T-helper 17 cell (primary cell): ENCODE results near the gene RRP15. TPM values are rescaled to one million over a fixed set of nuclear protein-coding genes. Genes with fewer than 3 reads are reported as not detected.

ENCODE experiments used
- ATAC-seq: fragments of 150-1000 bp; cut with Tn5 transposase; 2 replicates; pipeline ENCODE4 v1.10.0; 2021; ENCODE audit warnings: mild to moderate bottlenecking, moderate library complexity
- DNase-seq, 3 donors: peaks; one replicate each; pipeline versions ENCODE4 v3.0.0 to v3.0.0-alpha.2; 2020 to 2021
- H3K9me3 ChIP-seq: one replicate; pipeline ENCODE4 v1.7.0; 2013; ENCODE audit warnings: low read length, mild to moderate bottlenecking; ENCODE audit not compliant: control insufficient read depth, poor library complexity, severe bottlenecking
- H3K27ac Mint-ChIP-seq: one replicate; pipeline ENCODE4 v1.8.0; 2022; ENCODE audit warnings: mild to moderate bottlenecking, moderate library complexity, mixed read lengths
- H3K27me3 Mint-ChIP-seq: one replicate; pipeline ENCODE4 v1.8.0; 2022; ENCODE audit warnings: mixed read lengths
- H3K36me3 Mint-ChIP-seq: one replicate; pipeline ENCODE4 v1.8.0; 2022; ENCODE audit warnings: low read depth, mixed read lengths
- H3K4me1 Mint-ChIP-seq: one replicate; pipeline ENCODE4 v1.8.0; 2022; ENCODE audit warnings: mild to moderate bottlenecking, mixed read lengths
- H3K4me3 Mint-ChIP-seq: one replicate; pipeline ENCODE4 v1.8.0; 2022; ENCODE audit warnings: mild to moderate bottlenecking, moderate library complexity, mixed read lengths
- total RNA-seq, 4 donors: library from RNA in 2 of 4; stranded (reverse) in 2 of 4; gene quantifications; one replicate each; pipeline ENCODE4 v1.2.3 and lab custom pipeline; 2022 to 2026

RRP15 gene
- total RNA-seq, 2 donors from 2014 or later, result 13.7 to 21.9 TPM

DNA sequence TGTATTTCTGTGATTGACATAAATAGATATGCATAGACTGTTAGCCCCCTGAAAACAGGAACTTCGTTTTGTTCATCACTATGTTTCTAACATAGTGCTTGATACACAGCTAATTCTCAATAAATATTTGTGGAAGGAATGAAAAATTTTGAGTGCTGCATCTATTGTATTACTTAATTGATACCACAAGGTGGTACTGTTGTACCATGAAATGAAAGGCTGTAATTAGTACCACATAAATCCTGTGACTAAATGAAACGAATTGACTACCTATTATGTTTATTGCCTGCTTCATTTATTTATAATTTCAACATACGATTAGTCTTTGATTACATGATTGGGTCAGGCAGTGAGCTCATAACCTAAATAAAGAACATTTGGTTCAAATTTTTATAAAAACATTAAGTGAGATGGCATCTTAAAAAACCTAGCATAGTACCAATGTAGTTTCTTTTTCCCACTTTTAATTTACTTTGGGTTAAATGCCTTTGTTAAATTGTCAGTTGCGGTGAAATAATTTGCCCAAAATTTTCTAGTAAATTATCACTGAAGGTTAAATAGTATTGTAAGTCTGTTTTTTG lies 45.0 kb downstream of the RRP15 start:
- H3K36me3 Mint-ChIP-seq, result peaks cover 4% of the 10 kb centered on the region
- H3K4me1 Mint-ChIP-seq, result peaks cover 3% of the 10 kb centered on the region
- no peak for DNase-seq

DNA sequence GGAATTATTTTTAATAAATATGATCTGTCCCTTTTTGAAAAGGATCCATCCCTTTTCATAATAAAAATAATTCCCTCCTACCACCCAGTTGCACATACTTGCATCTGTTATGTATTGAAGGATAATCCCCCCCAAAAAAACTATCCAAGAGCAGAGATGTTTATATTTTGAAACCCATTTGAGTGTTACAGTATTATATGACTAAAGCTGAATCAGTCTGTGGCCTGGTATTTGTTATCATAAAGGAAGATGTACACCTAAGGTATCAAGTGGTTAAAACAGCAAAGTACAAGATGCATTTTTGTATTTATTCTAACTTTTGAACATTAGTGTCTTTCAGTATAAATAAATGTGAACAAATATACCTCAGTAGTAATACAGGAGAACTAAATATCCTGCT lies 47.3 kb downstream of the RRP15 start:
- H3K36me3 Mint-ChIP-seq, result peaks cover 2% of the 10 kb centered on the region
- peaks cover 2% of the 10 kb centered on the region for H3K4me1 Mint-ChIP-seq
- no peaks in the 10 kb centered on the region for H3K9me3 ChIP-seq
- H3K4me3 Mint-ChIP-seq, result no peak overlapping the region
- ATAC-seq (no peak), DNase-seq (no peak)
- H3K27me3 Mint-ChIP-seq, result no peaks in the 10 kb centered on the region
- no peak overlapping the region for H3K27ac Mint-ChIP-seq

More for the DNA sequence above, 45.0 kb downstream of the RRP15 start:
- no peaks in the 10 kb centered on the region for H3K9me3 ChIP-seq
- Mint-ChIP-seq H3K27me3 (no peaks in the 10 kb centered on the region), H3K27ac (no peak overlapping the region), H3K4me3 (no peak overlapping the region)
- ATAC-seq, result peak; percentile 69

GRCh38 chr1:218336328-218336727 lies 51.2 kb downstream of the RRP15 start:
- Mint-ChIP-seq H3K27ac (no peak overlapping the region), H3K4me3 (no peak overlapping the region), H3K27me3 (no peaks in the 10 kb centered on the region), H3K4me1 (no peaks in the 10 kb centered on the region), H3K36me3 (peaks cover 2% of the 10 kb centered on the region)
- no peaks in the 10 kb centered on the region for H3K9me3 ChIP-seq
- DNase-seq, result no peak
- no peak for ATAC-seq

DNA sequence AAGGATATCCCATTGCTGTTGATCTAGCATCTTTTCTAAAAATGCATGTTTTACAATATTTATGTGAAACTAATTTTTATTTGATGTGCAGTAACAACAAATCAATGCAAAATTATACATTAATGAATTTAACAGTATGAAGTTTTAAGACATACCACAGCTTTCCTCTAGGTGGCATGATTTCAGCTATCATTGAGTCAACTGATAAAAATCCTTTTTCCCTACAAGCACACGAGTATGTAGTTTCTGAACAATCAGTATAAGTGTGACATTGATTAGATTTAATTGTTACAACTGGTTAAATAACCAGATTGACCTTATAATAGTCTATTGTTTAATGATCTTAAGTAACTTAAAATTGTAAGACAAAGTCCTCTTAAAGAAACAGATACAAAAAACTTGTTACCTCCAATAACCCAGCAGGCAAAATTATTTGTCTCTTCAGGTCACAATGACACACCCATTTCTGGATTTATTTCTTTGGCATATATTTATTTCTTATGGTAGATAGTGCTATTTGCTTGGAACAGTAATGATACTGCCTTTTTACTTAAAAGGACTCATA lies 54.3 kb downstream of the RRP15 start:
- Mint-ChIP-seq H3K4me1 (no peaks in the 10 kb centered on the region), H3K36me3 (no peaks in the 10 kb centered on the region), H3K4me3 (no peak overlapping the region), H3K27ac (no peak overlapping the region), H3K27me3 (no peaks in the 10 kb centered on the region)
- DNase-seq (no peak), ATAC-seq (no peak)
- no peaks in the 10 kb centered on the region for H3K9me3 ChIP-seq

DNA sequence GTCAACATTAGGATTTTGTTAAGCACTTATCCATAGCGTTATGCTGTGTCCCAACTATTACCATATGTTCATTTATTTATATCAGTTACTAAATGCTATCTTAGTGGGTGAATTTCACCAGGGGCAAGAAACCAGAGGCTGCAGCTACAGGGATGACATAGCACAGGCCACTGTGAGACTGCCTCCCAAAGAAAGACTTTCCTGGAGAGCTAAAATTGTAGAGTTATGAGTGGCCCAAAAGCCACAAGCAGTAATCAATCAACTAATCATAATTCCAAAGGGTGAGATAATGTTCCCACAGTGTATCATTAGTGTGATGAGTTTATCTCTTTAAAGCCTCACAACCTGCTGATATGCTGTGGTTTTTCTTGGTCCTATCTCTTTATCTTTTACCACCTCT lies 56.2 kb downstream of the RRP15 start:
- no peak overlapping the region for H3K4me3 Mint-ChIP-seq
- no peak for DNase-seq
- peaks cover 3% of the 10 kb centered on the region for H3K27me3 Mint-ChIP-seq
- peaks cover 5% of the 10 kb centered on the region for H3K4me1 Mint-ChIP-seq
- H3K9me3 ChIP-seq, result no peaks in the 10 kb centered on the region
- ATAC-seq, result no peak
- H3K27ac Mint-ChIP-seq, result no peak overlapping the region
- H3K36me3 Mint-ChIP-seq, result no peaks in the 10 kb centered on the region

DNA sequence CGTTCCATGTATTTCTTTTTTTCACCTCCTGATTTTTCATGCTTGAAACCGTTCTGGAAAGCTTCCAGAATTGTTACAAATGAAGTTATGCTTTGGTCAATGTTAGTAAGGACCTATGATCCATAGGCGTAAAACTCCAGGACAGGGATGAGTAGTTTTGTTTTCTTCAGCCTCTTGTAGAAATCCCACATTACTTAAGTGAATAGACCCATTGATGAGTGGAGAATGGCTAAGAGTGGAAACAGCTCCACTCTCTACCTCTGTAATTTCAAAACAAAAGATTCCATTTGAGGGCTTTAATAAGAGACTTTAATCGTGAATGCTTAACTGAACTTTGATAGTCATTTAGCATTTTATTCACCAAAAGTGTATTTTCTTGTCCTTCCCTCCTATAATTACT lies 57.0 kb downstream of the RRP15 start:
- Mint-ChIP-seq H3K27me3 (peaks cover 11% of the 10 kb centered on the region), H3K4me1 (peaks cover 13% of the 10 kb centered on the region), H3K27ac (no peak overlapping the region), H3K36me3 (no peaks in the 10 kb centered on the region), H3K4me3 (no peak overlapping the region)
- no peak for ATAC-seq
- DNase-seq, result no peak
- H3K9me3 ChIP-seq, result no peaks in the 10 kb centered on the region

DNA sequence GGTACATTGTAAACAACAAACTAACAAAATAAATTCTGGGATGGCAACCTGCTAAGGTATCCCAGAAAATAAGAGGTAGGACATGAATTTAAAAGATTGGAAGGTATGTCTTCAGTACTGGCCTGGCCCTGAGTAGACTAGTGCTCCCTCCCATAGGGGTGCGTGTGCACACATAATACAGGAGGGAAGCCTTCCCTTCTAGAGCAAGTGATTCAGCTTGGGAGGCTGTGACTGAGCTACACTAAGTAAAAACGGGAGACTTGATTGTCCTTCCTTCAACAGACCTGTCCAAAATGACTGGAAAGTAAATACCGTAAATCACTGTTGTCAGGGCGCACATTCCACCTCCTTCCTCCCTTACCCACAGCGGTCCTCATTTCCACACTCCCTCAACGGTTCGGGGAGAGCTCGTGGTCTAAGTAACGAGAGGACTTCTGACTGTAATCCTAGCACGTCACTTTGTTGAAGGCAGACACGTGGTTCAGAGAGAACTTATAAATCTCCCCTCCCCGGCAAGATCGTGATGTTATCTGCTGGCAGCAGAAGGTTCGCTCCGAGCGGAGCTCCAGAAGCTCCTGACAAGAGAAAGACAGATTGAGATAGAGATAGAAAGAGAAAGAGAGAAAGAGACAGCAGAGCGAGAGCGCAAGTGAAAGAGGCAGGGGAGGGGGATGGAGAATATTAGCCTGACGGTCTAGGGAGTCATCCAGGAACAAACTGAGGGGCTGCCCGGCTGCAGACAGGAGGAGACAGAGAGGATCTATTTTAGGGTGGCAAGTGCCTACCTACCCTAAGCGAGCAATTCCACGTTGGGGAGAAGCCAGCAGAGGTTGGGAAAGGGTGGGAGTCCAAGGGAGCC lies 60.0 kb downstream of the RRP15 start, which contains the start of gene TGFB2:
Gene TGFB2, plus strand, starts transcription at position 523 of the 859 bp plus-strand sequence. CDS start 1,366 bp downstream, outside the sequence.
- peak; percentile 48 for ATAC-seq
- Mint-ChIP-seq H3K36me3 (no peaks in the 10 kb centered on the region), H3K4me1 (peaks cover 27% of the 10 kb centered on the region), H3K4me3 (no peak within 1 kb of the TSS), H3K27me3 (peaks cover 21% of the 10 kb centered on the region), H3K27ac (no peak within 1 kb of the TSS)
- no peak for DNase-seq
- no peaks in the 10 kb centered on the region for H3K9me3 ChIP-seq

DNA sequence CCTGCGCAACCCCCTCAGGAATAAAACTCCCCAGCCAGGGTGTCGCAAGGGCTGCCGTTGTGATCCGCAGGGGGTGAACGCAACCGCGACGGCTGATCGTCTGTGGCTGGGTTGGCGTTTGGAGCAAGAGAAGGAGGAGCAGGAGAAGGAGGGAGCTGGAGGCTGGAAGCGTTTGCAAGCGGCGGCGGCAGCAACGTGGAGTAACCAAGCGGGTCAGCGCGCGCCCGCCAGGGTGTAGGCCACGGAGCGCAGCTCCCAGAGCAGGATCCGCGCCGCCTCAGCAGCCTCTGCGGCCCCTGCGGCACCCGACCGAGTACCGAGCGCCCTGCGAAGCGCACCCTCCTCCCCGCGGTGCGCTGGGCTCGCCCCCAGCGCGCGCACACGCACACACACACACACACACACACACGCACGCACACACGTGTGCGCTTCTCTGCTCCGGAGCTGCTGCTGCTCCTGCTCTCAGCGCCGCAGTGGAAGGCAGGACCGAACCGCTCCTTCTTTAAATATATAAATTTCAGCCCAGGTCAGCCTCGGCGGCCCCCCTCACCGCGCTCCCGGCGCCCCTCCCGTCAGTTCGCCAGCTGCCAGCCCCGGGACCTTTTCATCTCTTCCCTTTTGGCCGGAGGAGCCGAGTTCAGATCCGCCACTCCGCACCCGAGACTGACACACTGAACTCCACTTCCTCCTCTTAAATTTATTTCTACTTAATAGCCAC lies 60.7 kb downstream of the RRP15 start:
- H3K36me3 Mint-ChIP-seq, result no peaks in the 10 kb centered on the region
- peaks cover 21% of the 10 kb centered on the region for H3K27me3 Mint-ChIP-seq
- no peak overlapping the region for H3K27ac Mint-ChIP-seq
- H3K9me3 ChIP-seq, result no peaks in the 10 kb centered on the region
- ATAC-seq (peak; percentile 81), DNase-seq (peak in 1 of 3 donors; percentile 24)
- no peak overlapping the region for H3K4me3 Mint-ChIP-seq
- H3K4me1 Mint-ChIP-seq, result peaks cover 30% of the 10 kb centered on the region

DNA sequence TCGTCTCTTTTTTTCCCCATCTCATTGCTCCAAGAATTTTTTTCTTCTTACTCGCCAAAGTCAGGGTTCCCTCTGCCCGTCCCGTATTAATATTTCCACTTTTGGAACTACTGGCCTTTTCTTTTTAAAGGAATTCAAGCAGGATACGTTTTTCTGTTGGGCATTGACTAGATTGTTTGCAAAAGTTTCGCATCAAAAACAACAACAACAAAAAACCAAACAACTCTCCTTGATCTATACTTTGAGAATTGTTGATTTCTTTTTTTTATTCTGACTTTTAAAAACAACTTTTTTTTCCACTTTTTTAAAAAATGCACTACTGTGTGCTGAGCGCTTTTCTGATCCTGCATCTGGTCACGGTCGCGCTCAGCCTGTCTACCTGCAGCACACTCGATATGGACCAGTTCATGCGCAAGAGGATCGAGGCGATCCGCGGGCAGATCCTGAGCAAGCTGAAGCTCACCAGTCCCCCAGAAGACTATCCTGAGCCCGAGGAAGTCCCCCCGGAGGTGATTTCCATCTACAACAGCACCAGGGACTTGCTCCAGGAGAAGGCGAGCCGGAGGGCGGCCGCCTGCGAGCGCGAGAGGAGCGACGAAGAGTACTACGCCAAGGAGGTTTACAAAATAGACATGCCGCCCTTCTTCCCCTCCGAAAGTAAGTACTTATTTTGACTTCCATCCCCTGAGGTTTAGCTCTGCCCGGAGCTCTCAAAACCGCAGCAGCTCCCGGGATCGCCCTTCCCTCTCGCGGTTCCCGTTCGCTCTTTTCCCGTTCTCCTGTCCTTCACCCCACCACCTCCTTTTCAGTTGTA lies 61.5 kb downstream of the RRP15 start:
- H3K9me3 ChIP-seq, result no peaks in the 10 kb centered on the region
- peaks cover 36% of the 10 kb centered on the region for H3K4me1 Mint-ChIP-seq
- ATAC-seq, result no peak
- H3K4me3 Mint-ChIP-seq, result no peak overlapping the region
- no peak for DNase-seq
- peaks cover 21% of the 10 kb centered on the region for H3K27me3 Mint-ChIP-seq
- no peak overlapping the region for H3K27ac Mint-ChIP-seq
- H3K36me3 Mint-ChIP-seq, result no peaks in the 10 kb centered on the region

- Mint-ChIP-seq H3K36me3 (no peaks in the 10 kb centered on the region), H3K4me1 (peaks cover 38% of the 10 kb centered on the region), H3K27me3 (peaks cover 21% of the 10 kb centered on the region), H3K4me3 (no peak overlapping the region), H3K27ac (no peak overlapping the region)
- ATAC-seq, result no peak
- no peaks in the 10 kb centered on the region for H3K9me3 ChIP-seq
- no peak for DNase-seq
These were observed 62.2 kb downstream of the RRP15 start for GRCh38 chr1:218347336-218347722.

- Mint-ChIP-seq H3K4me3 (peak overlapping the region; percentile 31), H3K27ac (no peak overlapping the region), H3K36me3 (no peaks in the 10 kb centered on the region), H3K4me1 (peaks cover 38% of the 10 kb centered on the region), H3K27me3 (peaks cover 21% of the 10 kb centered on the region)
- ATAC-seq, result no peak
- no peaks in the 10 kb centered on the region for H3K9me3 ChIP-seq
- DNase-seq, result no peak
These were observed 62.9 kb downstream of the RRP15 start for GRCh38 chr1:218347723-218348627.

DNA sequence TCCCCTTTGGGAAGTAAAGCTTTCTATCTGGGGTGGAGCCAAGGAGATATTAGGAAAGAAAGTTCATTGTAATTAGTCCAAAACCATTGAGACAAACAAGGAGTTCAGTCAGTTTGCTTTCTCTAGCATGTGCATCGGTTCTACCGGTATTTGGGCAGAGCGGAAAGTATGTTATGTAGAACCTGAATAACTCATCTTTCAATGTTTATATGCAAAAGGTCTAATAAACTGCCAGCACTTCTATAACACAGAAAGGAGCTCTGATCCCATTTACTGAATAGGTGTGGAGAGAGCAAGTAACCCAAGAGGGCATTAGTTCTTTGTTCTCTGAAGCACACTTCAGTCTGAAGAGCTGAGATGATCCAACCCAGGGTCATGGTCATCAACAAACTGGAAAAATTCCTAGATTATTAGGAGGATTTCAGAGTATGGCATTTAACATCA lies 63.6 kb downstream of the RRP15 start:
- H3K36me3 Mint-ChIP-seq, result no peaks in the 10 kb centered on the region
- H3K27ac Mint-ChIP-seq, result no peak overlapping the region
- H3K4me3 Mint-ChIP-seq, result no peak overlapping the region
- DNase-seq, result no peak
- no peaks in the 10 kb centered on the region for H3K9me3 ChIP-seq
- H3K4me1 Mint-ChIP-seq, result peaks cover 40% of the 10 kb centered on the region
- peaks cover 21% of the 10 kb centered on the region for H3K27me3 Mint-ChIP-seq
- ATAC-seq, result no peak
